ENCODE results near the gene UBE2I.

- no peak for TF ChIP-seq CTCF (IDR thresholded peaks at IDR 0.05)
- TF ChIP-seq POLR2A (IDR thresholded peaks at IDR 0.05), result no peak
Measured at GRCh38 chr16:1278477-1278876, 31.0 kb upstream of the UBE2I start.
